Measurements from ENCODE around the gene EPHB1. TPM values are rescaled to one million over a fixed set of nuclear protein-coding genes. Genes with fewer than 3 reads are reported as not detected.

Gene EPHB1
- total RNA-seq, 4 donors from 2014 or later: 1.00 to 8.9 (median 4.5) TPM

GRCh38 chr3:134751831-134752230, 43.2 kb upstream of the EPHB1 start:
- no peak for TF ChIP-seq CTCF (IDR thresholded peaks at IDR 0.05 in 4 of 5, conservative IDR thresholded peaks at IDR 0.05 in 1 of 5)
- no peak for TF ChIP-seq POLR2A (IDR thresholded peaks at IDR 0.05)
- H3K9me3 ChIP-seq: no peaks in the 10 kb centered on the region
- in situ Hi-C loops (cut with MboI; ENCODE audit: low sequenced_read_pairs in 4 of 4): loop anchor here in 2 of 4 donors (10.0 kb wide), 2 partner anchors 147 to 157 kb away; no protein-coding TSS in a partner anchor
- no peaks in the 10 kb centered on the region for H3K36me3 ChIP-seq
- H3K4me3 ChIP-seq: no peak overlapping the region
- H3K4me1 ChIP-seq: peaks cover 12 to 18% of the 10 kb centered on the region in 2 donors
- intact Hi-C loops (cut with DNase I; ENCODE audit: low total_unique reads): loop anchor here (10.0 kb wide), 1 partner anchor 57 kb away; no protein-coding TSS in a partner anchor
- no peaks in the 10 kb centered on the region for H3K27me3 ChIP-seq
- no peak overlapping the region for H3K27ac ChIP-seq
- DNase-seq: no peak
- ATAC-seq: no peak

- TF ChIP-seq POLR2A (IDR thresholded peaks at IDR 0.05) (no peak), CTCF (IDR thresholded peaks at IDR 0.05 in 4 of 5, conservative IDR thresholded peaks at IDR 0.05 in 1 of 5) (no peak)
- intact Hi-C loops (cut with DNase I; ENCODE audit: low total_unique reads): loop anchor here (10.0 kb wide), 1 partner anchor 58 kb away; no protein-coding TSS in a partner anchor
- no peak overlapping the region for H3K4me3 ChIP-seq
- no peak for DNase-seq
- H3K27me3 ChIP-seq: no peaks in the 10 kb centered on the region
- in situ Hi-C loops (cut with MboI; ENCODE audit: low sequenced_read_pairs in 4 of 4): loop anchor here in 2 of 4 donors (10.0 kb wide), 2 partner anchors 148 to 158 kb away; no protein-coding TSS in a partner anchor
- H3K27ac ChIP-seq: no peak overlapping the region
- no peaks in the 10 kb centered on the region for H3K36me3 ChIP-seq
- ATAC-seq: peak; percentile 48 to 51
- H3K9me3 ChIP-seq: no peaks in the 10 kb centered on the region
- H3K4me1 ChIP-seq: peaks cover 12 to 18% of the 10 kb centered on the region in 2 donors
Observed at GRCh38 chr3:134752761-134753461, 42.1 kb upstream of the EPHB1 start.

GRCh38 chr3:134753999-134754742, 40.9 kb upstream of the EPHB1 start:
- H3K4me1 ChIP-seq: peaks cover 12 to 18% of the 10 kb centered on the region in 2 donors
- H3K27me3 ChIP-seq: no peaks in the 10 kb centered on the region
- H3K9me3 ChIP-seq: no peaks in the 10 kb centered on the region
- ATAC-seq (no peak), DNase-seq (no peak)
- H3K36me3 ChIP-seq: no peaks in the 10 kb centered on the region
- TF ChIP-seq CTCF (IDR thresholded peaks at IDR 0.05 in 4 of 5, conservative IDR thresholded peaks at IDR 0.05 in 1 of 5) (no peak), POLR2A (IDR thresholded peaks at IDR 0.05) (no peak)
- intact Hi-C loops (cut with DNase I; ENCODE audit: low total_unique reads): loop anchor here (2.0 to 10.0 kb wide), 2 partner anchors 59 to 153 kb away; no protein-coding TSS in a partner anchor
- H3K4me3 ChIP-seq: no peak overlapping the region
- H3K27ac ChIP-seq: no peak overlapping the region
- in situ Hi-C loops (cut with MboI; ENCODE audit: low sequenced_read_pairs in 4 of 4): loop anchor here in 2 of 4 donors (10.0 kb wide), 2 partner anchors 149 to 159 kb away; no protein-coding TSS in a partner anchor

GRCh38 chr3:134754768-134755559, 40.1 kb upstream of the EPHB1 start:
- Histone ChIP-seq H3K4me3 (no peak overlapping the region), H3K27me3 (no peaks in the 10 kb centered on the region), H3K4me1 (peaks cover 12 to 18% of the 10 kb centered on the region in 2 donors), H3K9me3 (no peaks in the 10 kb centered on the region), H3K27ac (no peak overlapping the region), H3K36me3 (no peaks in the 10 kb centered on the region)
- DNase-seq (peak in 1 of 2 donors; percentile 45), ATAC-seq (peak; percentile 55 to 75)
- intact Hi-C loops (cut with DNase I; ENCODE audit: low total_unique reads) (loop anchor here (1.0 to 10.0 kb wide), 3 partner anchors 60 to 154 kb away; partner anchors contain the start of gene KY), in situ Hi-C loops (cut with MboI; ENCODE audit: low sequenced_read_pairs in 4 of 4) (loop anchor here in 2 of 4 donors (10.0 kb wide), 2 partner anchors 150 to 160 kb away; no protein-coding TSS in a partner anchor)
- TF ChIP-seq POLR2A (IDR thresholded peaks at IDR 0.05) (no peak), CTCF (IDR thresholded peaks at IDR 0.05 in 4 of 5, conservative IDR thresholded peaks at IDR 0.05 in 1 of 5) (peak; percentile 61 to 74 (median 71))
